Activated T-cell treated with anti-CD3 and anti-CD28 coated beads for 4 hours (primary cell): ENCODE data around the gene ENG.
"Not testable (repeated sequence)": the region's sequence is repeated elsewhere in the genome, so short reads cannot be mapped to it uniquely, and the experiment has no call there.

ENCODE experiments used
- DNase-seq: peaks from one replicate; pipeline ENCODE4 v3.0.0-alpha.2; 2020

The ENG gene

DNA sequence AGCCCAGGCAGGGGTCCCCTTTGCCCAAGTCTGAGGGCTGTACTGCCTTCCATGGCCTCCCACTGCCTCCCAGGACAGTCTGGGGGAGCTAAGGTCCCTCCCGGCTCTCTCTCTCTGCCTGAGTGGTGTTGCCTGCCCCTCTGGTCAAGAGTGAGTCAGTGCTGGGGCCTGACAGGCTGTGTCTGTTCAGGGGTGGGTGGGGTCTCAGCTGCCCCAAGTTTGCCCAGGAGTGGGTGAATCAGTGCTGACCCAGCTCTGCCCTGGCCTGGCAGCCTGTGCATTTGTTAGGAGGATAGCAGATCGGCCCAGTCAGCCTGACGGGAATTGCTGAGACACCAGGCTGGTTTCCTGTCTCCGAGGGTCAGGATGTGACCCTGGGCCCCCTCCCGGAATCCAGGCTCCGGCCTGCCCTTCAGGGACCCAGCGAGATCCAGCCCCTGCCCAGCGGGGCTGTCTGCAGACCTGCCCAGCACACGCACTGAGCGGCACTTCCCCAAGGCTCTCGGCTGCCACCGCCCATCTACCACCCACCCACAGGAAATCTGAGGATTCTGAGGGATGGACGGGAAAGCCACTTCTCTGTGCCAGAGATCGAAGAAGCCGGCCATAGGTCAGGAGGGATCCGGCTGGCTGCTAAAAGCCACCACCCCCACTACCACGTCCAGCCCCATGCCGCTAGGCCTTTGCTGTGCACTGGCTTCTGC lies 15.9 kb downstream of the ENG start:
- no peak for DNase-seq

DNA sequence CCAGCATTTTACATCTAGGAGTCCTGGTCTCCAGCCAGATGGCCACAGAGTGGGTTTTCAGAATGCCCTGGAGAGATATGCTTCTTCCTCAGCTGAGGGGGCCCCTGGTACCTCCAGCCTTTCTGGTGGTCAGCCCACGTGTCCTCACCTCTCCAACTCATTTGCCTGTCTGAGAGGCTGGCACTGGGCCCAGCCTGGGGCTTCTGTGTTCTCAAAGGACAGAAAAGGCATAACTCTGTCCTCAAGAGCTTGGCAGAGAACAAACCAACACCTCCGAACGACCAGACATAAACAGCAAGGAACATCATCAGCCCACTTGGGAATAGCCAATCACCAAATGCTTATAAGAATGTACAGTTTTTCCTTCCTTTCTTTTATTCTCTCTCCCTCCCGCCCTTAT lies 17.1 kb downstream of the ENG start:
- DNase-seq = no peak

DNA sequence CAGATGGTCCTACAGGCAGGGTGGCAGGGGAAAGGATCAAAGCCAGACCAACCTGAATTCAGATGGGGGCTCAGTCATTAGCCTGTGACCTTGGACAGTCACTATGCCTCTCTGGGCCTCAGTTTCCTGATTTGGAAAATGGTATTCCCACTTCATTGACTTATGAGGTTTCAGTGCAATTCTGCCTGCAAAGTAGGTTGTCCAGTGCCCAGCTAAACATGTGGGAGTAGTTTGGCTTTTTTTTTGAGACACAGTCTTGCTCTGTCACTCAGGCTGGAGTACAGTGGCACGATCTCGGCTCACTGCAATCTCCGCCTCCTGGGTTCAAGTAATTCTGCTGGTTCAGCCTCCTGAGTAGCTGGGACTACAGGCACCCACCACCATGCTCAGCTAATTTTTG lies 17.9 kb downstream of the ENG start:
- DNase-seq = not testable (repeated sequence)

- no peak for DNase-seq
These were observed 18.4 kb downstream of the ENG start for GRCh38 chr9:127835991-127836516.

- no peak for DNase-seq
These were observed 20.9 kb downstream of the ENG start for GRCh38 chr9:127833555-127833954.

DNA sequence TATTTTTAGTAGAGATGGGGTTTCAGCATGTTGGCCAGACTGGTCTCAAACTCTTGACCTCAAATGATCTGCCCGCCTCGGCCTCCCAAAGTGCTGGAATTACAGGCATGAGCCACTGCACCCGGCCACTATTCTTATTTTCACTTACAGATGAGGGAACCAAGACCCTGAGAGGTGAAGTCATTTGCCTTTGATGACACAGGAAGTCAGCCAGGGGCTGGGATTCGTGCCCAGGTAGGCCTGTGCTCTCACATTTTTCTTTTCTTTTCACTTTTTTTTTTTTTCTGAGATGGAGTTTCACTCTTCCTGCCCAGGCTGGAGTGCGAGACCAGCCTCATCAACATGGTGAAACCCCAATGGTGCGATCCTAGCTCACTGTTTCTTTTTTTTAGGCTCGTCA lies 22.2 kb downstream of the ENG start:
- no peak for DNase-seq

- no peak for DNase-seq
These were observed 25.1 kb downstream of the ENG start for GRCh38 chr9:127829205-127829906.

GRCh38 chr9:127828262-127829031 lies 26.0 kb downstream of the ENG start:
- DNase-seq = no peak

- DNase-seq = no peak
These were observed 28.1 kb downstream of the ENG start for GRCh38 chr9:127826253-127826913.

- no peak for DNase-seq
These were observed 29.0 kb downstream of the ENG start for GRCh38 chr9:127825319-127826051.

DNA sequence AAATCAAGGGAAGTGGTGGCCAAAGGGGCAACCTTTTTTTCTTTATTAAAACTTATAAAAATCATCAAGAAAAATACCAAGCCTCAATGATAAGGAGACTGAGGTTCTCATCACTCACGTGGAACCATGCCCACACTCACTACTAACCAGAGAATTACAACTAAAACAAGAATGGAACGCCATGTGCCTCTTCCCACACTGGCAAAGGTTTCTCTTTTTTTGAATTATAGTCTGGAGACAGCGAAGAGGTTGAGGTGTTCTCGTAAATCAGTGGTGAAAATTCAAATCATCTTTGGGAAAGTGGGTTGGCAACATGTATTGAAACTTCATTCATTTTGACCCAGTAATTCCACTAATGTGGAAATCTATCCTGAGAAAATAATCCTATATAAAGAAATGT lies 32.4 kb downstream of the ENG start:
- no peak for DNase-seq

DNA sequence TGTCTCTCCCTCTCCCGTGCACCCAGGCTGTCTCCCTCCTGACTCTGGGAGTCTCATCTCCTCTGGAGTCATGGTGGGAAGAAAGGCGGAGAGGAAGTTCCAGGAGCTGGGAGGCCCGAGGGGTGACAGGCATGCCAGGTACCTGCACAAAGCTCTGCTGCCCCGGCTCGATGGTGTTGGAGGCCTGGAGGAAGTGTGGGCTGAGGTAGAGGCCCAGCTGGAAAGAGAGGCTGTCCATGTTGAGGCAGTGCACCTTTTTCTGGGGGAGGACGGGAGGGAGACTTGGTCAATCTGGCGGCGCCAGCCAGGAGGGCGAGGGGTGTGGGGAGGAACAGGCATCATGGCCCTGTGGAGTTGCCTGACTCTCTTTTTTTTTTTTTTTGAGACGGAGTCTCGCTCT lies 35.9 kb downstream of the ENG start:
- no peak for DNase-seq

- no peak for DNase-seq
These were observed 36.5 kb downstream of the ENG start for GRCh38 chr9:127817881-127818434.

- DNase-seq = no peak
These were observed 37.7 kb downstream of the ENG start for GRCh38 chr9:127816728-127817127.

GRCh38 chr9:127816362-127816725 lies 38.1 kb downstream of the ENG start:
- no peak for DNase-seq

DNA sequence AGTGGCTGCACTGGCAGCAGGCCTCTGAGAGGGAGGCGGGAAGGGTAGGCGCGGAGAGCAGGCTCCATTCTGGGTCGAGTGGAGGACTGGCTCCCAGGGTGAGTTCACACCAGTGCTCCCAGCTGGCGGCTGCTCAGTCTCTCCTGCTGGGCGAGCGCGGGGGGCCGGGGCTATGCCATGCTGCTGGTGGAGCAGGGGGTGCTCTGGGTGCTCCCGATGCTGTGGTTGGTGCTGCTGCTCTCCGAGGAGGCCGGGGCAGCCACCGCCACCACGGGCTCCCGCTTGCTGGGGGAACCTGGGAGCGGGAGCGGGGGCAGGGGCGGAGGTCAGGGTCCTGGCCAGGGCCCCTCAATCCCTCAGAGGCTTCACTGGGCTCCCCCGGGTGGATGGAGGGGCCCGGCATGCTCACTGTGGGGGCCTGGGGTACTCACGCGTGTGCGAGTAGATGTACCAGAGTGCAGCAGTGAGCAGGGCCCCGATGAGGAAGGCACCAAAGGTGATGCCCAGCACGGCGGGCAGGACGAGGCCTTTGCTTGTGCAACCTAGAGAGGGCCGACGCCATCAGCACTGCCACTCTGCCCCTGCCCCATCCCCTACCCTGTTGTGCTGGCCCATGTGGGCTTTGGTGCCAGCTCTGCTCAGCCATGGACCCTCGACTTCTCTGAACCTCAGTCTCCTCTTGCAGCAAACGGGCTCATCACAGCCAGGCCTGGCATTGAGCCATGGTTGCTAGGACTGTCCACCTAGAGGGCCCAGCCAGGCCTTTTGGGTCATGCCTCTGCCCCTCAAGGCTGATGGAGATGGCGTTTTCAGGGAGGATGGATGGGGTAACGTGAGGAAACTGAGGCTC lies 38.7 kb downstream of the ENG start:
- no peak for DNase-seq

GRCh38 chr9:127814619-127815511 lies 39.6 kb downstream of the ENG start:
- no peak for DNase-seq

DNA sequence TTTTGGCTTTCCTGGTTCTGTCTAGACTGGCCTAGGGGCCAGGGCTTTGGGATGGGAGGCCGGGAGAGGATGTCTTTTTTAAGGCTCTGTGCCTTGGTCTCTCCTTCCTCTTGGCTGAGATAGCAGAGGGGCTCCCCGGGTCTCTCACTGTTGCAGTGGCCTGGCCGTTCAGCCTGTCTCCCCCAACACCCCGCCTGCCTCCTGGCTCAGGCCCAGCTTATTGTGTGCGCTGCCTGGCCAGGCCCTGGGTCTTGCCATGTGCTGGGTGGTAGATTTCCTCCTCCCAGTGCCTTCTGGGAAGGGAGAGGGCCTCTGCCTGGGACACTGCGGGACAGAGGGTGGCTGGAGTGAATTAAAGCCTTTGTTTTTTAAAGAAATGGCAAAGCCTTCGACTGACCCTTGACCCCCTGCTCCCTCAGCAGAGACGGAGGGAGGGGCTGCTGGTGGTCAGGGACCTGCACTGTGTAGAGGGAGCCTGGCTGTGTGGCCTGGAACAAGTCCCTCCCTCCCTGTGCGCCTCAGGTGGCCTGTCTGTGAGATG lies 40.7 kb downstream of the ENG start:
- no peak for DNase-seq

- no peak for DNase-seq
These were observed 41.4 kb downstream of the ENG start for GRCh38 chr9:127812936-127813675.
